Head of caudate nucleus (tissue), 42 donors: ENCODE data around the gene EPN3.

Experiments used
- DNase-seq, 42 donors: peaks; one replicate each; pipeline versions ENCODE4 v3.0.0 to v3.0.0-alpha.2; 2020 to 2021; ENCODE audit warnings: mixed read lengths in 7 of 42
- intact Hi-C: fragments of 100-400 bp; cut with DNase I; formaldehyde crosslinking; loops from one replicate; pipeline ENCODE4 v1.15.0; 2022

Gene EPN3

GRCh38 chr17:50576864-50577263, 44.3 kb downstream of the EPN3 start:
- DNase-seq = peak in 24 of 42 donors; percentile 20 to 71 (median 47)
- intact Hi-C loops = no loop called here

GRCh38 chr17:50577451-50577954, 45.0 kb downstream of the EPN3 start:
- peak in 1 of 42 donors; percentile 35 for DNase-seq
- intact Hi-C loops = no loop called here

GRCh38 chr17:50578173-50578572, 45.6 kb downstream of the EPN3 start:
- intact Hi-C loops = no loop called here
- no peak for DNase-seq

GRCh38 chr17:50579399-50579798, 46.9 kb downstream of the EPN3 start:
- intact Hi-C loops = no loop called here
- DNase-seq = no peak

- intact Hi-C loops = no loop called here
- no peak for DNase-seq
These were observed 48.1 kb downstream of the EPN3 start for GRCh38 chr17:50580646-50581045.

GRCh38 chr17:50581316-50581715, 48.8 kb downstream of the EPN3 start:
- DNase-seq = no peak

GRCh38 chr17:50582741-50583140, 50.2 kb downstream of the EPN3 start:
- intact Hi-C loops = no loop called here
- DNase-seq = no peak

More at GRCh38 chr17:50581316-50581715, 48.8 kb downstream of the EPN3 start:
- intact Hi-C loops = no loop called here

- no peak for DNase-seq
These were observed 51.1 kb downstream of the EPN3 start for GRCh38 chr17:50583641-50584040.

GRCh38 chr17:50584116-50584515, 51.6 kb downstream of the EPN3 start:
- intact Hi-C loops = no loop called here
- DNase-seq = no peak

More at GRCh38 chr17:50583641-50584040, 51.1 kb downstream of the EPN3 start:
- intact Hi-C loops = no loop called here

GRCh38 chr17:50584749-50585148, 52.2 kb downstream of the EPN3 start:
- DNase-seq = no peak
- intact Hi-C loops = no loop called here

- intact Hi-C loops = no loop called here
- DNase-seq = no peak
These were observed 52.8 kb downstream of the EPN3 start for GRCh38 chr17:50585346-50585745.

GRCh38 chr17:50585891-50586290, 53.4 kb downstream of the EPN3 start:
- DNase-seq = no peak
- intact Hi-C loops = no loop called here

GRCh38 chr17:50586421-50587247, 54.1 kb downstream of the EPN3 start:
- DNase-seq = no peak
- intact Hi-C loops = no loop called here

- no peak for DNase-seq
- intact Hi-C loops = no loop called here
These were observed 55.0 kb downstream of the EPN3 start for GRCh38 chr17:50587571-50587970.

GRCh38 chr17:50588391-50589049, 56.0 kb downstream of the EPN3 start:
- DNase-seq = no peak
- intact Hi-C loops = no loop called here

- no peak for DNase-seq
- intact Hi-C loops = no loop called here
These were observed 56.7 kb downstream of the EPN3 start for GRCh38 chr17:50589095-50589705.

- no peak for DNase-seq
- intact Hi-C loops = no loop called here
These were observed 58.6 kb downstream of the EPN3 start for GRCh38 chr17:50590946-50591737.

- peak in 7 of 42 donors; percentile 9 to 39 (median 19) for DNase-seq
- intact Hi-C loops = no loop called here
These were observed 60.8 kb downstream of the EPN3 start for GRCh38 chr17:50593321-50593720.
